ENCODE measurements around the gene ZMYND8.
A peak's percentile ranks its signal among the peaks of the same experiment; 100 is the strongest.
"Not testable (repeated sequence)": the region's sequence is repeated elsewhere in the genome, so short reads cannot be mapped to it uniquely, and the experiment has no call there.

ZMYND8 gene

DNA sequence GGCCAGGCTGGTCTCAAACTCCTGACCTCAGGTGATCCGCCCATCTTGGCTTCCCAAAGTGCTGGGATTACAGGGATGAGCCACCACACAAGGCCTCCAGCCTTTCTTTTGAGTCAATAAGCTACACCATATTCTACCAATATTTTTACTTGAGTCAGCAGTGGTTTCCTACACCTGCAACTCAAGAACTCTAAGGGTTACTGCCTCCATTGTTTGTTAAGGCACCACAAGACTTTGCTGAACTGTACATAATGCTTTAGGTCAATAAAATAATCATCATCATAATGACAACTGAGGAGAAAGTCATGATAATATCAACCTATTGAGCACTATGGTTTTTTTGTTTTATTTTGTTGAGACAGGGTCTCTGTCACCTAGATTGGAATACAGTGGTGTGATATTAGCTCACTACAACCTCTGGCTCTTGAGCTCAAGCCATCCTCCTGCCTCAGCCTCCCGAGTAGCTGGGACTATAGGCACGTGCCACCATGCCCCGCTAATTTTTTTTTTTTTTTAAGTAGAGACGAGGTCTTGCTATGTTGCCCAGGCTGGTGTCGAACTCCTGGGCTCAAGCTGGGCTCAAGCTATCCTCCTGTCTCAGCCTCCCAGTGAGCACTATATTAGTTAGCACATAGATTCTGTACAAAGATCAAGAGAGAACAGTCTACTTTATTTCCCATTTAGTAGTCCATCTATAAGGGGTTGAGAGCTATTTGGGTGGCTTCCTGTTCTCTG is 34.9 kb upstream of the ZMYND8 start:
- Histone ChIP-seq H2AFZ (ENCODE audit: low read depth, low read length) (peak overlapping the region; percentile 56), H2AK5ac (ENCODE audit: low read length, severe bottlenecking) (no peak overlapping the region), H3K14ac (ENCODE audit: low read length in 2 of 2) (no peak overlapping the region), H3K4me1 (ENCODE audit: control insufficient read depth, insufficient read depth, low read depth, low read length) (peaks cover 2% of the 10 kb centered on the region), H3K9ac (ENCODE audit: low read length) (no peak overlapping the region), H3K36me3 (ENCODE audit: control insufficient read depth in 1 of 2, insufficient read depth in 2 of 2, low read depth in 1 of 2, low read length in 2 of 2) (no peaks in the 10 kb centered on the region), H3K4me2 (ENCODE audit: low read length, poor library complexity, severe bottlenecking) (no peak overlapping the region), H3K4me3 (ENCODE audit: insufficient read depth in 1 of 2, low read depth in 1 of 2, low read length in 2 of 2) (no peak overlapping the region), H3K9me3 (ENCODE audit: control insufficient read depth, low read length) (no peaks in the 10 kb centered on the region), H3K18ac (ENCODE audit: low read depth in 1 of 2, low read length in 2 of 2) (peak overlapping the region in 1 of 2 experiments; percentile 33), H3K27ac (ENCODE audit: low read length, poor library complexity, severe bottlenecking) (peak overlapping the region; percentile 41), H3K23ac (ENCODE audit: low read length in 2 of 2) (no peak overlapping the region), H2BK12ac (ENCODE audit: low read length in 2 of 2) (no peak overlapping the region), H4K8ac (ENCODE audit: low read length) (peak overlapping the region; percentile 69), H3K27me3 (ENCODE audit: control insufficient read depth in 1 of 2, insufficient read depth in 1 of 2, low read length in 2 of 2) (no peaks in the 10 kb centered on the region), H2BK5ac (ENCODE audit: low read depth, low read length, poor library complexity, severe bottlenecking) (no peak overlapping the region), H2BK15ac (ENCODE audit: low read depth, poor library complexity, severe bottlenecking) (no peak overlapping the region), H2BK120ac (ENCODE audit: low read depth, low read length) (no peak overlapping the region), H4K91ac (ENCODE audit: low read length) (no peak overlapping the region), H3K79me1 (replicated peaks; ENCODE audit: low read length, poor library complexity, severe bottlenecking) (no peaks in the 10 kb centered on the region), H3K4ac (ENCODE audit: low read depth in 1 of 2, low read length in 2 of 2) (peak overlapping the region in 1 of 2 experiments; percentile 50)
- WGBS, result over 99% methylated on average over 6 of the region's 6 CpGs
- DNase-seq, result no peak

DNA sequence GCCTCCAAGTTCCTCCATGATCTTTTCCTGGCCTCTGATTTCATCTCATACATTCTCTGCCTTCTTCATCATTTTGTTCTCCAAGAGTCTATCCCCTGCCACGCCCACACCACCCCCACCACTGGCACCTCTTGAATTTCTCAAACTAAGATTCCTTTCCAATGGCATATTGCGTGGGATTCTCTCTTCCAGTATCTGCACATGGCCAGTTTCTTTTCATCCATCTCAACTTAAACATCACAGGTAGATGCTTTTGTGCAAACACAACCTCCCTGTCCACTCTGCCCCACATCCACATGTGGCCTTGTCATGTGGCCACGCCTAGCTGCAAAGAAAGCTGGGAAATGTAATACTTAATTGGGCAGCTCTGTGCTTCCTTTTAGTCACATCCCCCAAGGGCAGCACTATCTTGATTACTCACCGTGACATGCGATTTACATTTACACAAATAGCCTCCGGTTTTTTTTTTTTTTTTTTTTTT is 33.4 kb upstream of the ZMYND8 start:
- H3K36me3 ChIP-seq (ENCODE audit: control insufficient read depth in 1 of 2, insufficient read depth in 2 of 2, low read depth in 1 of 2, low read length in 2 of 2), result no peaks in the 10 kb centered on the region
- H2BK5ac ChIP-seq (ENCODE audit: low read depth, low read length, poor library complexity, severe bottlenecking), result no peak overlapping the region
- no peak overlapping the region for H2AFZ ChIP-seq (ENCODE audit: low read depth, low read length)
- no peaks in the 10 kb centered on the region for H3K9me3 ChIP-seq (ENCODE audit: control insufficient read depth, low read length)
- no peak overlapping the region for H4K8ac ChIP-seq (ENCODE audit: low read length)
- no peak overlapping the region for H3K9ac ChIP-seq (ENCODE audit: low read length)
- no peak overlapping the region for H2BK15ac ChIP-seq (ENCODE audit: low read depth, poor library complexity, severe bottlenecking)
- H3K79me1 ChIP-seq (replicated peaks; ENCODE audit: low read length, poor library complexity, severe bottlenecking), result no peaks in the 10 kb centered on the region
- no peak overlapping the region for H3K27ac ChIP-seq (ENCODE audit: low read length, poor library complexity, severe bottlenecking)
- peak; percentile 81 for DNase-seq
- H2BK120ac ChIP-seq (ENCODE audit: low read depth, low read length), result no peak overlapping the region
- no peak overlapping the region for H4K91ac ChIP-seq (ENCODE audit: low read length)
- no peaks in the 10 kb centered on the region for H3K27me3 ChIP-seq (ENCODE audit: control insufficient read depth in 1 of 2, insufficient read depth in 1 of 2, low read length in 2 of 2)
- H2AK5ac ChIP-seq (ENCODE audit: low read length, severe bottlenecking), result no peak overlapping the region
- no peak overlapping the region for H3K14ac ChIP-seq (ENCODE audit: low read length in 2 of 2)
- no peak overlapping the region for H3K23ac ChIP-seq (ENCODE audit: low read length in 2 of 2)
- H2BK12ac ChIP-seq (ENCODE audit: low read length in 2 of 2), result peak overlapping the region; percentile 11 to 38
- no peak overlapping the region for H3K4me3 ChIP-seq (ENCODE audit: insufficient read depth in 1 of 2, low read depth in 1 of 2, low read length in 2 of 2)
- H3K4ac ChIP-seq (ENCODE audit: low read depth in 1 of 2, low read length in 2 of 2), result peak overlapping the region in 1 of 2 experiments; percentile 16
- no peak overlapping the region for H3K4me2 ChIP-seq (ENCODE audit: low read length, poor library complexity, severe bottlenecking)
- 76% methylated on average over 5 of the region's 6 CpGs for WGBS
- no peak overlapping the region for H3K18ac ChIP-seq (ENCODE audit: low read depth in 1 of 2, low read length in 2 of 2)
- H3K4me1 ChIP-seq (ENCODE audit: control insufficient read depth, insufficient read depth, low read depth, low read length), result peaks cover 2% of the 10 kb centered on the region

DNA sequence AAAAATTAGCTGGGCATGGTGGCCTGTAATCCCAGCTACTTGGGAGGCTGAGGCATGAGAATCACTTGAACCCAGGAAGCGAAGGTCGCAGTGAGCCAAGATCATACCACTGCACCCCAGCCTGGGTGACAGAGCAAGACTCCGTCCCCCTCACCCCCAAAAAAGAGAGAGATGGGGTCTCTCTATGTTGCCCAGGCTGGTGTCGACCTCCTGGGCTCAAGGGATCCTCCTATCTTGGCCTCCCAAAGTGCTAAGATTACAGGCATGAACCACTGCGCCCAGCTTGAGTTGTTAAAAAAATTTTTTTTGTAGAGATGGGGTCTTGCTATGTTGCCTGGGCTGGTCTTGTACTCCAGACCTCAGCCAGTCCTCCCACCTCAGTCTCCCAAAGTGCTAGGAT is 29.5 kb upstream of the ZMYND8 start:
- H2BK15ac ChIP-seq (ENCODE audit: low read depth, poor library complexity, severe bottlenecking); H2BK12ac ChIP-seq (ENCODE audit: low read length in 2 of 2); H3K18ac ChIP-seq (ENCODE audit: low read depth in 1 of 2, low read length in 2 of 2); H3K4ac ChIP-seq (ENCODE audit: low read depth in 1 of 2, low read length in 2 of 2); H3K79me1 ChIP-seq (replicated peaks; ENCODE audit: low read length, poor library complexity, severe bottlenecking); H2BK120ac ChIP-seq (ENCODE audit: low read depth, low read length); H3K4me3 ChIP-seq (ENCODE audit: insufficient read depth in 1 of 2, low read depth in 1 of 2, low read length in 2 of 2); H3K27me3 ChIP-seq (ENCODE audit: control insufficient read depth in 1 of 2, insufficient read depth in 1 of 2, low read length in 2 of 2); H3K27ac ChIP-seq (ENCODE audit: low read length, poor library complexity, severe bottlenecking); H2AK5ac ChIP-seq (ENCODE audit: low read length, severe bottlenecking); H3K4me2 ChIP-seq (ENCODE audit: low read length, poor library complexity, severe bottlenecking); H3K36me3 ChIP-seq (ENCODE audit: control insufficient read depth in 1 of 2, insufficient read depth in 2 of 2, low read depth in 1 of 2, low read length in 2 of 2); H4K8ac ChIP-seq (ENCODE audit: low read length); H3K4me1 ChIP-seq (ENCODE audit: control insufficient read depth, insufficient read depth, low read depth, low read length); H2BK5ac ChIP-seq (ENCODE audit: low read depth, low read length, poor library complexity, severe bottlenecking); H2AFZ ChIP-seq (ENCODE audit: low read depth, low read length); H4K91ac ChIP-seq (ENCODE audit: low read length); H3K23ac ChIP-seq (ENCODE audit: low read length in 2 of 2); H3K9me3 ChIP-seq (ENCODE audit: control insufficient read depth, low read length); H3K9ac ChIP-seq (ENCODE audit: low read length); H3K14ac ChIP-seq (ENCODE audit: low read length in 2 of 2); DNase-seq: not testable (repeated sequence)
- WGBS, result 98% methylated on average over 5 of the region's 5 CpGs

DNA sequence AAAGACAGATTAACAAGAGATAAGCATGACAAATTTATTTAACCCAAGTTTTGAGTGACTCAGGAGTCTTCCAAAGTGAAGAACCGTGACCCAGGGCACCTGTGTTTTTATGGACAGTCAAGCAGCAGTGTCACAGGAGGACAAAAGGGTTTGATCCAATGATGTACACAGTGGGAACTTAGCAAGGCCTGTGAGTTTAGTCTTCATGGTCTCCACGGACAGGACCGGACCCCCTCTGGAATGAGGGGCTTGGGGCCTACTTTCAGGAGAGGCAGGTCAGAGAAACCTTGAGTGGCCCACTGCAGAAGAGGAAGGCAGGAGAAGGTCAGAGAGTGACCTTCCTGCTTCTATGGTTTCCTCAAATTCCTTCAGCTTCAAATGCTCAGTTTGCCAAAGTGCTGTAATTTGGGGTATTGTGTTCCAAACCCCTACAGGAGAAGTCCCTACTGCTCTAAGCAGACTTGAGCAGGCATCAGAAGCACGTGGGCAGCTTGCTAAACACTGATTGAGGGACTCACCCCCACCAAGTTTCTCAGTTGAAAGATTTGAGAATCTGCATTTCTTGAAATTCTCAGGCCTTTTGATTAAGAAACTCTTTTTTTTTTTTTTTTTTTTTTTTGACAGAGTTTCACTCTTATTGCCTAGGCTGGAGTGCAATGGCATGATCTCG is 26.4 kb upstream of the ZMYND8 start:
- H4K8ac ChIP-seq (ENCODE audit: low read length), result peak overlapping the region; percentile 59
- no peak for DNase-seq
- no peaks in the 10 kb centered on the region for H3K27me3 ChIP-seq (ENCODE audit: control insufficient read depth in 1 of 2, insufficient read depth in 1 of 2, low read length in 2 of 2)
- H3K36me3 ChIP-seq (ENCODE audit: control insufficient read depth in 1 of 2, insufficient read depth in 2 of 2, low read depth in 1 of 2, low read length in 2 of 2), result no peaks in the 10 kb centered on the region
- H3K9ac ChIP-seq (ENCODE audit: low read length), result peak overlapping the region; percentile 45
- peak overlapping the region; percentile 49 to 65 for H2BK12ac ChIP-seq (ENCODE audit: low read length in 2 of 2)
- H2AK5ac ChIP-seq (ENCODE audit: low read length, severe bottlenecking), result peak overlapping the region; percentile 60
- no peak overlapping the region for H3K4me2 ChIP-seq (ENCODE audit: low read length, poor library complexity, severe bottlenecking)
- no peaks in the 10 kb centered on the region for H3K79me1 ChIP-seq (replicated peaks; ENCODE audit: low read length, poor library complexity, severe bottlenecking)
- H2AFZ ChIP-seq (ENCODE audit: low read depth, low read length), result no peak overlapping the region
- H2BK15ac ChIP-seq (ENCODE audit: low read depth, poor library complexity, severe bottlenecking), result no peak overlapping the region
- H3K18ac ChIP-seq (ENCODE audit: low read depth in 1 of 2, low read length in 2 of 2), result peak overlapping the region in 1 of 2 experiments; percentile 5
- 95% methylated on average over 5 of the region's 5 CpGs for WGBS
- no peak overlapping the region for H3K23ac ChIP-seq (ENCODE audit: low read length in 2 of 2)
- no peak overlapping the region for H2BK120ac ChIP-seq (ENCODE audit: low read depth, low read length)
- no peak overlapping the region for H3K4me3 ChIP-seq (ENCODE audit: insufficient read depth in 1 of 2, low read depth in 1 of 2, low read length in 2 of 2)
- H3K9me3 ChIP-seq (ENCODE audit: control insufficient read depth, low read length), result no peaks in the 10 kb centered on the region
- H4K91ac ChIP-seq (ENCODE audit: low read length), result no peak overlapping the region
- H2BK5ac ChIP-seq (ENCODE audit: low read depth, low read length, poor library complexity, severe bottlenecking), result no peak overlapping the region
- peak overlapping the region in 1 of 2 experiments; percentile 24 for H3K4ac ChIP-seq (ENCODE audit: low read depth in 1 of 2, low read length in 2 of 2)
- H3K27ac ChIP-seq (ENCODE audit: low read length, poor library complexity, severe bottlenecking), result no peak overlapping the region
- H3K4me1 ChIP-seq (ENCODE audit: control insufficient read depth, insufficient read depth, low read depth, low read length), result peaks cover 10% of the 10 kb centered on the region
- no peak overlapping the region for H3K14ac ChIP-seq (ENCODE audit: low read length in 2 of 2)

All from mesenchymal stem cell (in vitro differentiated cells and primary cell).